Mucosa of gallbladder (tissue), 1 donor: ENCODE data around the gene FNDC11. TPM values are rescaled to one million over a fixed set of nuclear protein-coding genes. Genes with fewer than 3 reads are reported as not detected.

Experiments
- DNase-seq: peaks from one replicate; pipeline ENCODE4 v3.0.0-alpha.2; 2020; ENCODE audit warnings: low spot score
- total RNA-seq: library from RNA; stranded (reverse); gene quantifications from one replicate; pipeline ENCODE4 v1.2.1, GENCODE V29; 2021
- donor health status: DM: no; HTN: no; CAD: no.

Gene FNDC11
- total RNA-seq, 1 donor from 2014 or later: 1.4 TPM

- no peak for DNase-seq
These were observed 14.3 kb upstream of the FNDC11 start for GRCh38 chr20:63539441-63540370.

GRCh38 chr20:63540417-63541186 lies 13.4 kb upstream of the FNDC11 start:
- DNase-seq: no peak

- no peak for DNase-seq
These were observed 12.6 kb upstream of the FNDC11 start for GRCh38 chr20:63541371-63541770.

GRCh38 chr20:63542031-63542559 lies 11.9 kb upstream of the FNDC11 start:
- DNase-seq: no peak

GRCh38 chr20:63542696-63543095 lies 11.3 kb upstream of the FNDC11 start:
- DNase-seq: no peak

GRCh38 chr20:63543131-63543530 lies 10.8 kb upstream of the FNDC11 start:
- no peak for DNase-seq

- DNase-seq: no peak
These were observed 10.2 kb upstream of the FNDC11 start for GRCh38 chr20:63543733-63544132.

- DNase-seq: no peak
These were observed 9.6 kb upstream of the FNDC11 start for GRCh38 chr20:63544241-63544957.

- DNase-seq: peak; percentile 62
These were observed 8.9 kb upstream of the FNDC11 start for GRCh38 chr20:63544958-63545516.

GRCh38 chr20:63545814-63546213 lies 8.1 kb upstream of the FNDC11 start:
- DNase-seq: no peak

- DNase-seq: no peak
These were observed 7.6 kb upstream of the FNDC11 start for GRCh38 chr20:63546256-63546955.

GRCh38 chr20:63546956-63547724 lies 6.8 kb upstream of the FNDC11 start:
- DNase-seq: no peak

- no peak for DNase-seq
These were observed 6.1 kb upstream of the FNDC11 start, which contains the start of gene SRMS for GRCh38 chr20:63547725-63548480. Gene SRMS (minus strand): TSS chr20:63547749. CDS start chr20:63547463, 286 bp downstream.

- no peak for DNase-seq
These were observed 5.4 kb upstream of the FNDC11 start for GRCh38 chr20:63548542-63548941.

GRCh38 chr20:63549019-63549418 lies 4.9 kb upstream of the FNDC11 start:
- no peak for DNase-seq

- DNase-seq: no peak
These were observed 4.2 kb upstream of the FNDC11 start for GRCh38 chr20:63549679-63550282.

GRCh38 chr20:63551068-63551467 lies 2.9 kb upstream of the FNDC11 start:
- no peak for DNase-seq

- no peak for DNase-seq
These were observed 1.3 kb upstream of the FNDC11 start for GRCh38 chr20:63552481-63553249.
